Cardiac fibroblast (primary cell): ENCODE results near the gene HSBP1L1.
A peak's percentile ranks its signal among the peaks of the same experiment; 100 is the strongest.
"Not testable (repeated sequence)": the region's sequence is repeated elsewhere in the genome, so short reads cannot be mapped to it uniquely, and the experiment has no call there.

Experiments used
- DNase-seq, 2 donors: peaks; one replicate each; pipeline versions ENCODE4 v3.0.0 to v3.0.0-alpha.2; 2010; ENCODE audit warnings: low read depth in 2 of 2
- H3K4me3 ChIP-seq, 2 donors: replicated peaks in 1 of 2; 1 replicate in 1 of 2; 2 replicates in 1 of 2; pipeline ENCODE4 v1.5.1; 2011; ENCODE audit warnings: low read depth in 2 of 2, low read length in 2 of 2, mild to moderate bottlenecking in 2 of 2, moderate library complexity in 1 of 2
- TF ChIP-seq, protein P1 (sequence below): IDR thresholded peaks from one replicate; pipeline ENCODE4 v1.5.1; 2011; ENCODE audit warnings: low read depth, mild to moderate bottlenecking, low read length, inconsistent platforms

HSBP1L1 gene

DNA sequence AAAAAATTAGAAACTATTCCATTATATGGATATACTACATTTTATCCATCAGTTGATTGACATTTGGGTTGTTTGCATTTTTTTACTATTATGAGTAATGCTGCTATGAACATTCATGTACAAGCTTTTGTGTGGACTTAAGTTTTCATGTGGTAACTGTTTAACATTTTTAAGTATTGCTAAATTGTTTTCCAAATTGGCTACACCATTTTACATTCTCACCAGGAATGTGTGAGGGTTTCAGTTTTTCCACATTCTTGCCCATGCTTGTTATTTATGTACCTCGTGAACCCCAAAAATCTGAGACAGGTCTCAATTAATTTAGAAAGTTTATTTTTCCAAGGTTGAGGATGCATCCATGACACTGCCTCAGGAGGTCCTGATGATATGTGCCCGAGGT, 27.1 kb downstream of the HSBP1L1 start:
- TF ChIP-seq, protein P1, sequence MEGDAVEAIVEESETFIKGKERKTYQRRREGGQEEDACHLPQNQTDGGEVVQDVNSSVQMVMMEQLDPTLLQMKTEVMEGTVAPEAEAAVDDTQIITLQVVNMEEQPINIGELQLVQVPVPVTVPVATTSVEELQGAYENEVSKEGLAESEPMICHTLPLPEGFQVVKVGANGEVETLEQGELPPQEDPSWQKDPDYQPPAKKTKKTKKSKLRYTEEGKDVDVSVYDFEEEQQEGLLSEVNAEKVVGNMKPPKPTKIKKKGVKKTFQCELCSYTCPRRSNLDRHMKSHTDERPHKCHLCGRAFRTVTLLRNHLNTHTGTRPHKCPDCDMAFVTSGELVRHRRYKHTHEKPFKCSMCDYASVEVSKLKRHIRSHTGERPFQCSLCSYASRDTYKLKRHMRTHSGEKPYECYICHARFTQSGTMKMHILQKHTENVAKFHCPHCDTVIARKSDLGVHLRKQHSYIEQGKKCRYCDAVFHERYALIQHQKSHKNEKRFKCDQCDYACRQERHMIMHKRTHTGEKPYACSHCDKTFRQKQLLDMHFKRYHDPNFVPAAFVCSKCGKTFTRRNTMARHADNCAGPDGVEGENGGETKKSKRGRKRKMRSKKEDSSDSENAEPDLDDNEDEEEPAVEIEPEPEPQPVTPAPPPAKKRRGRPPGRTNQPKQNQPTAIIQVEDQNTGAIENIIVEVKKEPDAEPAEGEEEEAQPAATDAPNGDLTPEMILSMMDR, result no peak
- H3K4me3 ChIP-seq, result no peak overlapping the region
- no peak for DNase-seq

DNA sequence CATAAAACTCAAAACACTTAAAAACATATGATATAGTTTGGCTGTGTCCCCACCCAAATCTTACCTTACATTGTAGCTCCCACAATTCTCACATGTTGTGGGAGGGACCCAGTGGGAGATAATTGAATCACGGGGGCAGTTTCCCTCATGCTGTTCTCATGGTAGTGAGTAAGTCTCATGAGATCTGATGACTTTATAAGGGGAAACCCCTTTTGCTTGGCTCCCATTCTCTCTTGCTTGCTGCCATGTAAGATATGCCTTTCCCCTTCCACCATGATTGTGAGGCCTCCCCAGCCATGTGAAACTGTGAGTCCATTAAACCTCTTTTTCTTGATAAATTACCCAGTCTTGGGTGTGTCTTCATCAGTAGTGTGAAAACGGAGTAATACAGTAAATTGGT, 35.3 kb downstream of the HSBP1L1 start:
- DNase-seq, result peak in 1 of 2 donors; percentile 44

DNA sequence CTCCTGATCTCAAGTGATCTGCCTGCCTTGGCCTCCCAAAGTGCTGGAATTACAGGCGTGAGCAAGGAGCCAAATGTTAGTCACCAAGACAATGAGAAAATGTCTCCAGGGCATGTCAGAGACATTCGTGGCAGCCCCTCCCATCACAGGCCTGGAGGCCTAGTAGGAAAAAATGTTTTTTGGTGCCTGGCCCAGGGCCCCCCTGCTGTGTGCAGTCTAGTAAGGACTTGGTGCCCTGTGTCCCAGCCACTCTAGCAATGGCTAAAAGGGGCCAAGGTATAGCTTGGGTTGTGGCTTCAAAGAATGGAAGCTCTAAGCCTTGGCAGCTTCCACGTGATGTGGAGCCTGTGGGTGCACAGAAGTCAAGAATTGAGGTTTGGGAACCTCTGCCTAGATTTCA, 36.4 kb downstream of the HSBP1L1 start:
- DNase-seq, result no peak
- H3K4me3 ChIP-seq, result no peak overlapping the region
- TF ChIP-seq, protein P1, result no peak

More for the DNA sequence above, 35.3 kb downstream of the HSBP1L1 start:
- H3K4me3 ChIP-seq, result not testable (repeated sequence)

DNA sequence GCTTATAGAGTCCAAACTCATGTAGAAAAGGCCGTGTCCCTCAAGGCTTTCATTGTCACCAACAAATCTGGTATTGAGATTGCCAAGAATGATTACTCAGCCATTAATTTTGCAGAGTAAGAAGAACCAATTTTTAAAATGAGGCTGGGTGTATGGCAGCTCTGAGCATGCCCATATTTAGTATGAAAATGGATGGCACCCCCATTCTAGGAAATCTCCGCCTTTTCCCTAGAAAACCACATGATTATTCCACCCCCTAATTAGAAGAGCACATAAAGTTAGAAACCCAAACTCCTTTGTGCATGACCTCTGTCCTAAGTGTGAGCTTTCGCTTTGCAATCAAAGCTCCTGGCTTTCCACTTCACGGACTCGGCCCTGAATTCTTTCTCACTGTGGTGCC, 38.0 kb downstream of the HSBP1L1 start:
- no peak for DNase-seq
- no peak overlapping the region for H3K4me3 ChIP-seq
- TF ChIP-seq, protein P1, result no peak

DNA sequence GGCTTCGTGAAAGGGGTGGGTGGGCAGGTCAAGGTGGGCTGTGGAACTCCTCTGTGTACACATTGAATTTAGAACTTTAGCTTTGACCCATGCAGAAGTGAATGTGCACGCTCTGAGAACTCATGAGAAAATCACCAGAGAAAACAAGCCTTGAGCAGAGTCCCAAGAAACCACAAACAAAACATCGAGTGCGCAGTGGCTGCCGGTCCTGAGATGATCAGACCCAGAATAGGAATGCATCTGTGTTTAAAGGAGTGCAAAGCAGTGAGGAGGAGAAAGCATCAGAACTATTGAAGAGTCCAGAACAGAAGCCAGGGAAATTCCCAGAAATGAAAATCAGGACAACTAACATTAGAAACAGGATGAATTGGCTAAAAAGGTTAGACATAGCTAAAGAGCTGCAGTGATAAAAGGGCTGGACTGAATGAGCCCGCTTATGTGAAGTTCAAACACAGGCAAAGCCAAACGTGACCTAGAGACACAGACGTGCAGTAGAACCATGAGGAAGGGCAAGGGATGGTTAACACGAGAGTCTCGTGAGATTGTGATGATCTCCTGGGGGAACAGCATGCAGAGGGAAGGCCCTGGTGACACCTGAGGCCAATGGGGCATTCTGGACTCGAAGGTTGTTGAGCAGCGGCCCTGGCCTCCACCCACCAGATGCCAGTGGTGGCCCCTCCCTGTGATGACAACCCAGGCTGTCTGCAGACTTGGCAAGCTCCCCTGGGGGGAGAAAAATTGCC, 40.3 kb downstream of the HSBP1L1 start:
- no peak for DNase-seq
- TF ChIP-seq, protein P1, result no peak
- no peak overlapping the region for H3K4me3 ChIP-seq

DNA sequence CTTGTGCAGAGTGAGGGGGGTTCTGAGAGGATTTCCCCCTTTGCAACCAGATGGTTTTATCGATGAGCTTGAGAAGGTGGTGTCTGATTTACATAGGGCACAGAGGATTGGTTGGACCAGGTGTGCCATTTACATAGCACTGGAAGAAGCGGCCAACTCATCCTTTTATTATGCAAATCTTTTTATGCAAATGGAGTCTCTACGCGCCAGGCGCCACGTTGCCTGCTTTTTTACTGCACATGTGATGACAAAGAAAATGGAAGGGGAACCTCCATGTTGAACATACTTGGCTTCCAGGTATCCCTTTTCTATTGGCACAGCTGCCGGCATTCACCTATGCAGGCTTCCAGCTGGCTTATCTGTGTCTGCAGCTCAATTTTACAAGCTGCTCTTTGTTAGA, 42.3 kb downstream of the HSBP1L1 start:
- TF ChIP-seq, protein P1, result no peak
- no peak for DNase-seq
- no peak overlapping the region for H3K4me3 ChIP-seq

DNA sequence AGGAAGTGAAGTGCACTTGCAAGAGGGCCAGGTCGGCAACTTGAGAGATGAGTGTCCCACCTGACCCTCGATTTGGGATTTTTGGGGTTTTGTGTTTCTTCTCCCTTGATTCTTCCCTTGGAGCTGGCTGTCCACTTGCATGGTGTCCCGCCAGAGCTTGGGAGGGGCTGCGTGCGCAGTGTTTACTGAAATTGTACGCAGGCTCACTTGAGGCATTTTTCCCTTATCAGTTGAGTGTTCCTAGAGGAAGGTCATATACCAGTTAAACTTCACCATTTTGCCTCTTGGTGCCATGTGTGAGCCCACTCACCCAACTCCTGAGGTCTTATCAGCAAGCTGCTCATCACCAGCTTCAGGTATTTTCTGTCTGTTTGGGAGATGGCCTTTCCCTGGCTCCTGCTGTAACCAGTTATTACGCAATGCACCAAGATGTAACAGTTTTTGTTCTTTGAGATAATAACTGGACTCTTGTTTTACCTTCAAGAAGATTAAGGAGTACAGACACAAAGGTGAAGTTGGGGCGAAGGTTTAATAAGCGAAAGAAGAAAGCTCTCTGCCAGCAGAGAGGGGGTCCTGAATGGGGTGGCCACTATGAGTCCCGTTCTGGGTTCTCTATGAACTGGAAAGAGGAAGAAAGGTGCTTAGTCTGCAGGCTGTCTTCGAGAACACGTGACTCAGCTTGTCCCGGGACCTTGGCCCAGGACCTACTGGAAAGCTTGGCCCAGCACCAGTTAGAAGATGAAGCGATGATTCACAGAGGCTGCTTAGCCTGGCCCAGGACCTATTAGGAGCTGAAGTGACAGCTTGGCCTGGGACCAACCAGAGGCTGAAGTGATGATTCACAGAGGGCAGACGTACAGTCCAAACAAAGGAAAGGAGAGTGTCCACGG, 45.5 kb downstream of the HSBP1L1 start:
- peak; percentile 98 for DNase-seq
- TF ChIP-seq, protein P1, result no peak
- H3K4me3 ChIP-seq, result no peak overlapping the region
